Hematopoietic multipotent progenitor cell treated with erythropoietin and hydrocortisone succinate and interleukin-3 and kit ligand, for 15 days (in vitro differentiated cells): ENCODE results near the gene GLCE.
A peak's percentile ranks its signal among the peaks of the same experiment; 100 is the strongest.
"Not testable (repeated sequence)": the region's sequence is repeated elsewhere in the genome, so short reads cannot be mapped to it uniquely, and the experiment has no call there.

ENCODE experiments used
- DNase-seq: peaks from one replicate; pipeline ENCODE4 v3.0.0-alpha.2; 2015; ENCODE audit warnings: low spot score

GLCE gene

DNA sequence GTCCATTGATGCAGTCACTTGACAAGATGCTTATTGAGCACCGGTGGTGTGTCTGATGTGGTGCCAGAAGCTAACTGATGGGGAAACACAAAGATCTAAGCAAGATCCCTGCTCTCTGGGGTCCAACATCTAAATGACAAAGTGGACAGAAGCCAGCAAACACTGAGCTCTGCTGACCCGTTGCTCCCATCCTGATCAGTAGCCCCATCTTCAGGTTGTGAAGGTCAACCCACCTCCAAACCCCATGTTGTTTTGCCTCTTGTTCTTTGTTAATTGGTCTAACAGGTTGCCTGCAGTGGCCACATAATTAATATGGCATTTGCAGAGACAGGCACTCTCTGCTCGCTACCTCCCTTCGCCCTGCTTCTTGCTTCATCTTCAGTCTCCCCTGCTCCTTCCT, 21.5 kb upstream of the GLCE start:
- no peak for DNase-seq

GRCh38 chr15:69140306-69140705, 20.1 kb upstream of the GLCE start:
- DNase-seq: no peak

- DNase-seq: no peak
Observed at GRCh38 chr15:69141286-69141701, 19.1 kb upstream of the GLCE start.

DNA sequence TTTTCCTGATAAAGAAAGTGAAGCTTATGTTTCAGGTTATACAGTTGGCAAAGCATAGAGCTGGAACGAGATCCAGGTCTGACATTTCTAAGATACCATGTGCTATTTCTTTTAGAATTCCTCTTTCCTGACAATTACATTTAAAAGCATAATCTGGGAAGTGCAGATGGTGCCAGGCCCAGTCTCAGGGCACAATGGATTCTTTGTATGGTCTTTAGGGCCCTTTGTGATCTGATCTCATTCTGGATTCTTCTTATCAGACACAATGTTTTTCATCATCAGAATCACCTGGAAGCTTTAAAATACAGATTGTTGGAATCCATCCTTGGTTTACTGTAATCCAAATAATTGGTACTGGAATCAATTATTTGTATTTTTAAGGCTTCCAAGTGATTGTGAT, 18.6 kb upstream of the GLCE start:
- no peak for DNase-seq

DNA sequence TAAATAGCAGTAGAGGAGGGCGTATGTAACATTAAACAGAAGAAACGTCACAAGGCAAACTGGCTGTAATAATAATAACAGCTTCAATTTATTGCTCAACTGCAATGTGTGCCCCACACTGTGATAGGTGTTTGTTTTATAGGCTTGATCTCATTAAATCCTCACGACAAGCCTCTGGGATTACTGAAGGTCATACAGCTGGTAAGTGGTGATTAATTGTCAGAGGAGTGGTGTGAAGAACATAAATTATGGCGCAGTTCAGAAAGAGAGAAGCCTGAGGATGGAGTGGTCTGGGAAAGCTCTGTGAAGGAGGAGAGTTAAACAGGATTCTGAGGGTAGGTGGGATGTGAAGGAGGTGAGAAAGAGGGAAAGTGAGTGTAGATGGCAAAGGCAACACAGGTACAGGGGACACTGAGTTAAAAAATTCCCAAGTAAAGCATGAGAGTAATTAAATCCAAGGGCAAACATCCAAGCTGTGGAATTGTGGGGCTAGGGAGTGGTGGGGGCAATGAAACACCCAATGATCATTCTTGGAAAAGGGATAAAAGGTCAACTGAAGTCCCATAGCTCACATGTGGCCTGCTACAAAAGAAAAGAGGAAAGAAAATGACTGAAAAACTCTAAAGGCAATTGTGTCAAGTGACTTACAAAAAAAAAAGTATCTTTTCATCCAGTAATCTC, 16.5 kb upstream of the GLCE start:
- no peak for DNase-seq

DNA sequence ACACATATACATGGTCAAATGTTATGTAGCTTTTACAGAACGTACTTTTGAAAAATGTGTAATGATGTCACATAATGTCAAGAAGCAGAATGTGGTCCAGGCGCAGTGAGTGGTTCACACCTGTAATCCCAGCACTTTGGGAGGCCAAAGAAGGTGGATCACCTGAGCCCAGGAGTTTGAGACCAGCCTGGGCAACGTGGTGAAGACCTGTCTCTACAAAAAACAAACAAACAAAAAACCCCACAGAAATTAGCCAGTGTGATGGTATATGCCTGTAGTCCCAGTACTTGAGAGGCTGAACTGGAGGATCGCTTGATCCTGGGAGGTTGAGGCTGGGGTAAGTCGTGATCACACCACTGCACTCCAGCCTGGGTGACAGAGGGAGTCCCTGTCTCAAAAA, 15.9 kb upstream of the GLCE start:
- DNase-seq: no peak

DNA sequence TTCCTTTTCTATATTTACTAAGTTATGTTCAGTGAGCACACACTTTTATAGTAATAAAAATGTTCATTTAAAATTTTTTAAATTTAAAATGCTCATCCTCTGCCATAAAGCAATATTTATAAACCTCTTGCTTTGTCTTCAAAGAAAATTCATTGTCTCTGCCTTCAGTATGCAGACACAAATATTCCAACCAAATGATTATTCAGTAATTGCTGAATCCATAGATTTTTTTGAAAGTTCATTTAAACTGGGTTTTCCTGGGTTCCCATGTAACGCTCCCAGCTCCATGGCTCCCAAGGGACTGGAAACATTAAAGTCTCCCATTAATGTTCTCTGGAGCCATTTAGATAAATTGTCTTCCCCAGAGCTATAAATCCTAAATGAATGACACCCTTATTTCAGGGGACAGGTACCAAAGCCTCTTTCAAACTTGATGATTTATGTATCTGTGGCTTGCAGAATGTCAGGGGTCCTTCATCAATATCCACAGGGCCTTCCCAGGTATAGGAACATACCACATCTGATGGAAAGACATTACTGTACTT, 15.2 kb upstream of the GLCE start:
- no peak for DNase-seq

DNA sequence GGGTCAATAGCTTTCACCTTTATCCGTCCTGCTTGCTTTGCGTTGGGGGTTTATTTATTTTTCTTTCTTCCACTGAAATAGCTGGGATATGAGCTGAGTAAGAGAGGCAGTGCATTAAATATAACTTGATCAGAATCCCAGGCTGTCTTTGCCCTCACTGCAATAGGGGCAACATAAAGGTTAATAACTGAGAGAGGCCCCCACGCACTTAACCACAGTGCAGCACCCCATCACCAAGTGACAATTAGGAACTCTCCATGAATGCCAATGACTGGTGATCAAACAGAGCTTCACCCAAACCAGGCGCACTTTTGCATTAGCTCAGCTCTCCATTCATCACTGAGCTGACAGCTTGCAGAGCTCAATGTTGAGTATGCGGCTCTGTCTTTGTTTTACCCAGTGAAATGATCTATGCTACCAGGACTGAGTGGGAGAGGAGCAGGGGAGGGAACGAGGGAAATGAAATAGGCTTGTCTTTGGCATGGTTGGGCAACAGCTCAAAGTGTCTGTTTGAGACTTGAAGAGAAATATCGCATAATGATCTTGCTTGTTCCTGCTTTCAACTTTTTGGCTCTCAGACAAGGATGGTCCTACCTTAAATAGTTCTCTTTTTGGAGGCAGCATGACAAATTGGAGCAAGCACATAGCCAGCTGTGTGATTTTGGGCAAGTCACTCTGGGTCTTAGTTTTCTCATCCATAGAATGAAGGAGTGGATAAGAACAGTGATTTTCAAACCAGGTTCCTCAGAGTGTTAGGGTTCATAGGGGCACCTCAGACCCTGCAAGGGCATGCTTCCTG, 14.5 kb upstream of the GLCE start:
- DNase-seq: no peak

GRCh38 chr15:69146724-69147435, 13.6 kb upstream of the GLCE start:
- DNase-seq: no peak

- no peak for DNase-seq
Observed at GRCh38 chr15:69148465-69148864, 12.0 kb upstream of the GLCE start.

DNA sequence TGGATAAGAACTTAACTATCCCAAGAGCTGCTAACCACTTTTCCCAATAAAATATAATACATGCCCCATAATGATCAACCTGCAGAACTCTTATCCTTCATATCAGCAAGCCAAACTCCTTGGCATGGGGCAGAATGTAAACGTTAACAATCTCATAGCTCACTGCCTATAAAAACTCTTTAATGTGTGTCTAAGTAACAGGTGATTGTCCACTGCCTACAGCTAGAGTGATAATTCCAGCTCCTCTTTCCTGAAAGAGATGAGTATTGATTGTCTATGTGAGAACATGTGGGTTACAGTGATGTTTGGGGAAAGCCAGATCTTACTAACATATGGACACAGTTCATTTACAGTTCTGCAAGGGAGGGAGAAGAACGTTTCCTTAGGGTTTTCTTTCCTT, 11.3 kb upstream of the GLCE start:
- no peak for DNase-seq

DNA sequence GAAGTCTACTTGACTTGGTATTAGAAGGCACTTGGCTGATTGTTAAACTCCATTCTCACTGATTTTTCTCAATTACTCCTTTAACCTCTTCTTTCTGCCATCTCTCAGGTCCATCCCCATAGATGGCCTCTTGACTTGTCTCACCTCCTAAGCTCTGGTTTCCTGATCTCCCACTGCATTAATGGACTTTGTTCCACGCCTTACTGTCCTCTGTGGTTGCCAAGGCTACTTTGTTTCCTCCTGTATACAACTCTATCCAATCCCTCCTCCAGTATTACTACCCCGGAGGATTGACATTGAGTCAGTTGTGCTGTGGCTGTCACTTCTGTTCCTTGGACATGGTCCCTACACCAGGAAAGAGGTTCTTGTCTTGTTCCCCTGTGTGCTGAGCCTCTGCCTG, 10.6 kb upstream of the GLCE start:
- DNase-seq: no peak

GRCh38 chr15:69150336-69150735, 10.1 kb upstream of the GLCE start:
- no peak for DNase-seq

DNA sequence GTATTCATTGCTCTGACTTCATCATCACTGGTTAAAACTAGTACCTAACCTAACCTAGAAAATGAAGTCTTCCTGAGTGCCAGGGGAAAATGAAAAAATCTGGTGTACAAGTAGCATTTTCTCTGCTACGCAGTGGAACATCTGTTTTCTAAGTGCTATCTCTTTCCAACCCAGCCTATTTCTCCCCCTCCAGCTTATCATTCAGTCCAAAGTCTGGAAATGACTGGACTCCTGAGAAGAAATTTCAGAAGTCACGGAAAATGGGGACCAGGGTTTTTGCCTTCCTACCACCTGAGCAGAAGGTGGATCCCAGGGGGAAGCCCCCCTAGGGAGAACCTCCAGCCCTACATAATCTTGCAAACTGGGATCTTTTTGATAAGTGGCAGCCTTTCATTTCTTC, 9.6 kb upstream of the GLCE start:
- DNase-seq: no peak

DNA sequence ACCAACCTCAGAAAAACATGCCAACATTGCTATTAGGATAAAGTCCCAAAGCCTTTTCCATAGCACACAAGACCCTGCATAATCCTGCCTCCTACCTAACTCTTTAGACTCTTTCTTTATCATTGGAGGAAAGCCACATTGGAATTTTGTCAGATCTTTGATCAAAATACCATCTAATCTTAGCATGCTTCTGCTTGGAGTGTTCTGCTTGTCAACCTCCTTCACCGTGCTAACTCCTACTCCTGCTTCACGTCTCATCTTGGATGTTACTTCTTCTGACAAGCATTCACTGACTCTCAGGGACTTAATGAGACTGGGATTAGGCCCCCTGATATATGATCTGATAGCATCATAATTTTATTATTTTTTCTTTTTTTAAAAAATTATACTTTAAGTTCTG, 7.4 kb upstream of the GLCE start:
- DNase-seq: no peak

DNA sequence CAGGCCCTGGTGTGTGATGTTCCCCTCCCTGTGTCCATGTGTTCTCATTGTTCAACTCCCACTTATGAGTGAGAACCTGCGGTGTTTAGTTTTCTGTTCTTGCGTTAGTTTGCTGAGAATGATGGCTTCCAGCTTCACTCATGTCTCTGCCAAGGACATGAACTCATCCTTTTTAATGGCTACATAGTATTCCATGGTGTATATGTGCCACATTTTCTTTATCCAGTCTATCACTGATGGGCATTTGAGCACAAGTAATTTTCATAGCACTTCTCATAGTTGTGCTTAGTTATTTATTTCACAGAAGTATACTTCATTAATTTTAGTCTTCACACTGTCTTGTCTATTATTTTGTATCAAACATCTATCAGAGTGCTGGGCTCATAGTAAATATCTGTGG, 6.8 kb upstream of the GLCE start:
- DNase-seq: not testable (repeated sequence)

DNA sequence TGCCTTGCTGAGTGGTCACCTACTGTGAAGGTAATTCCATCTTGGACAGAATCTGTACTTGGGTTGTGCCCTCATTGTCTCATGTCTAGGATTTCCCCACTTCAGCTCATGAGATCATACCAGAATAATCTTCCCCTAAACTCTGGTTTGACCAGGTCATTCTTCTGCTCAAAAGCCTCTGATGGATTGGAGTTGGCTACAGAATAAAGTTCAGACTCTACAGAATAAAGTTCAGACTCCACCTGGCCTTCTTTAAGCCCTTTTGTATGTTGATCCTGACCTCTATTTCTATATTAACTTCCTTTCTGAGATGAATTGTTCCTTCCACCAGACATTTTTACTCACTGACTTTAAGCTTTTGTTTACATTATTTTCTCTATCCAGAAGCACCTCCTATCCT, 6.4 kb upstream of the GLCE start:
- DNase-seq: no peak

GRCh38 chr15:69154684-69155083, 5.8 kb upstream of the GLCE start:
- no peak for DNase-seq

DNA sequence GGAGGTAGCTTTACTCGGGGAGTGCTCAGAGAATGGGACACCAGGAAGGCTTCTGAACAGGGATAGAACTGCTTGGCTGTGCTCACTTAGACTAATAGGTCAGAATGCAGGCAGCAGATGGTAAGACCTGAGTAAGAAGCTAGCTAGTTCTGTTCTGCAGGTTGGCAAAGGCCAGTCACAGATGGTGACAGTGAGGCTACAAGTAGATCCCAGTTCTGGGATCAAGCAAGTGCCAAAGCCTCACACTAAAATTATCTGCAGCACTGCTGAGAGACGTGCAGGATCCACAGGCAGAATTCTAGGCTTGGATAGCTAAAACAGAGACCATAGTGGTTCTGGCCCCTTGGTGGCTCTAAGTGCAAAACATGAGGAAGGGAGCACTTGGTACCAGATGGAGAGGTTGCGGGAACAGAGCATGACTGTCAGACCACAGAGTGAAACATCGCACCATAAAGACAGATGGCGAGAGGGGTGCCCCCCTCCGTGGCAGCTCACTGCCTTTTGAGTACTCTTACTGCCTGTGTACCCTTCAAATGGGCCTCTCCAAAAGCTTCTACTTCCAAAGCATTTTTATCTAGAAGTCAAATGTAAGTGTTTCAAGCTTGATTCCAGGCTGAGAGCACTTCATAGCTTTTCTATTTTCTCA, 3.6 kb upstream of the GLCE start:
- DNase-seq: no peak

DNA sequence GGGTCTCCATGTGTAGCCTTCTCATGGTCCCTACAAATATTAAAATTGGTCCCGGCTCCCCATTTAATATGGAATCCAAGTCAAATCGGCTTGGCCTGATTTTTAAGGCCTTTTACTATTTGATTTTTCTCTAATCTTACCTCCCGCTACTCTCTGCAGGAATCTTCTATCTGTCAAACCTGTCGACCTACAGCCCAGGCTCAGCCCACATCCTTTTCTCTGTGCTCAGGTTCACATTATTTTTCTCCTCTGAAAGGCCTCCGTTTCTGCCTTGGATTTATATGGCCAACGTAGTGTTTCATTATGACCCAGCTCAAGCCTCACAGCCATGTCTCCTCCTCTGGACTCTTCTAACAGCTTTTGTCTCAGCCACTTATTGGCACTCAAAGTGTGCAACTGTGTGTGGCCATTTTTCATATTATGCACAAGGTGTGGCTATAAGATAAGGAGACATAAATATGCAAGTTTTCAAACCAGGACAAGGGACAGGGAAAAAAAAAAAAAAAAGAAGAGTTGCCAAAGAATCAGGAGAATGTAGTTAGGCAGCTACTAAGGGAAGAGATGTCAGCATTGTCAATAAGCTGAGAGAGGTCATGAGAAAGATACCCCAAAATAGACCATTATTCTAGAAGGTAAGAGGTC, 2.1 kb upstream of the GLCE start:
- DNase-seq: peak; percentile 43

DNA sequence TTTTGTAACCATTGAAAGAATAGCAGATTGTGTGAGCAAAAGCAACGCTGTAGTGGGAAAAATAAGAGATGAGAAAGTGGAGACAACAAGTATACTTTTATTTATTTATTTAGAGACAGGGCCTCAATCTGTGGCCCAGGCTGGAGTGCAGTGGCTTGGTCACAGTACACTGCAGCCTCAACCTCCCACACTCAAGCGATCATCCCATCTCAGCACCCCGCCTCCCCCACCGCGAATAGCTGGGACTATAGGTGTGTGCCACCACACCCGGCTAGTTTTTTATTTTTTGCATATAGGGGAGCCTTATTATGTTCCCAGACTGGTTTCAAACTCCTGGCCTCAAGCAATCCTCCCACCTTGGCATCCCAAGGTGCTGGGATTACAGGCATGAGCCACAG, 1.6 kb upstream of the GLCE start:
- no peak for DNase-seq

DNA sequence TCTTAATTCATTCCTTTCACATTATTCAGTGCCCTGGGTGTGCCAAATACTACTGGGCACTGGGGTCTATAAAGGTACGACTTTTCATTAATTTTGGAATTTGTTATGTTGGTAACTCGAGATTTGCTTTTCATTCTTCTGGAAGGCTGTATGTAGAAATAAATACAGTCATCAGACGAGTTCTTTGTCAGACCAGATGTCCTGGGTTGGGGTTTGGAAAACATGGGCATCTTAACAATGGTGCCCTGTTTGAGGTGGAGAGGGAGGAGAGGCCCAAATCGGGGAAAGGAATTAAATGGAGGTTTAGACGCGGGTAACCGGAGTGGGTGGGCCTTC, 662 bp upstream of the GLCE start:
- DNase-seq: no peak
